Fibroblast of villous mesenchyme (primary cell): Measurements from ENCODE around the gene AFAP1L1. TPM values are rescaled to one million over a fixed set of nuclear protein-coding genes. Genes with fewer than 3 reads are reported as not detected.
A peak's percentile ranks its signal among the peaks of the same experiment; 100 is the strongest.

Source experiments
- DNase-seq: peaks from one replicate; pipeline ENCODE4 v3.0.0-alpha.2; 2010; ENCODE audit warnings: low read depth
- H3K4me3 ChIP-seq: 2 replicates; pipeline ENCODE4 v1.5.1; 2011; ENCODE audit warnings: low read depth, mild to moderate bottlenecking, low read length
- total RNA-seq: library from RNA; depleted of rRNA; stranded (reverse); fragments of >200 nt; gene quantifications from 2 replicates; pipeline ENCODE4 v1.2.3, GENCODE V29; 2012
- TF ChIP-seq, protein P1 (sequence below): IDR thresholded peaks from 2 replicates; pipeline ENCODE4 v1.5.1; 2012; ENCODE audit warnings: low read depth, mild to moderate bottlenecking, low read length; ENCODE audit not compliant: insufficient read depth

The AFAP1L1 gene
- total RNA-seq, 1 donor: 10.8 TPM

DNA sequence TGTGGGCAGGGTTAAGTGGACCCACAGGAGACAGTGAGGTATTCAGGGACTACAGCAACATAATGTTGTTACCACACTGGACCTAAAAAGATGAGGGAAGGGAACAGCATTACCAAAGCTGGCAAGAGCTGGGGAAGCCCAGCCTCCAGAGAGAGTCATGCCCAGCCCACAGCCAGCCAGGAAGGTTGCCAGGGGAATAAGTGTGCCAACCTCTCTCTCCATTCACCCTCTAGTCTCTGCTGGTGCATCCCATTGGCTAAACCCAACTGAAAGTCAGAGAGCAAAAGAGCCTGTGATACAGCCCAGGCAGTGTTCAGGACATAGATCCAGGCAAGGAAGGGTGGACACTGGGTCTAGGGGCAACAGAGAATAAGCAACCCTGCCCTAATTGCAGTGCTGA lies 35.8 kb upstream of the AFAP1L1 start:
- TF ChIP-seq, protein P1, sequence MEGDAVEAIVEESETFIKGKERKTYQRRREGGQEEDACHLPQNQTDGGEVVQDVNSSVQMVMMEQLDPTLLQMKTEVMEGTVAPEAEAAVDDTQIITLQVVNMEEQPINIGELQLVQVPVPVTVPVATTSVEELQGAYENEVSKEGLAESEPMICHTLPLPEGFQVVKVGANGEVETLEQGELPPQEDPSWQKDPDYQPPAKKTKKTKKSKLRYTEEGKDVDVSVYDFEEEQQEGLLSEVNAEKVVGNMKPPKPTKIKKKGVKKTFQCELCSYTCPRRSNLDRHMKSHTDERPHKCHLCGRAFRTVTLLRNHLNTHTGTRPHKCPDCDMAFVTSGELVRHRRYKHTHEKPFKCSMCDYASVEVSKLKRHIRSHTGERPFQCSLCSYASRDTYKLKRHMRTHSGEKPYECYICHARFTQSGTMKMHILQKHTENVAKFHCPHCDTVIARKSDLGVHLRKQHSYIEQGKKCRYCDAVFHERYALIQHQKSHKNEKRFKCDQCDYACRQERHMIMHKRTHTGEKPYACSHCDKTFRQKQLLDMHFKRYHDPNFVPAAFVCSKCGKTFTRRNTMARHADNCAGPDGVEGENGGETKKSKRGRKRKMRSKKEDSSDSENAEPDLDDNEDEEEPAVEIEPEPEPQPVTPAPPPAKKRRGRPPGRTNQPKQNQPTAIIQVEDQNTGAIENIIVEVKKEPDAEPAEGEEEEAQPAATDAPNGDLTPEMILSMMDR: no peak
- no peak for DNase-seq

DNA sequence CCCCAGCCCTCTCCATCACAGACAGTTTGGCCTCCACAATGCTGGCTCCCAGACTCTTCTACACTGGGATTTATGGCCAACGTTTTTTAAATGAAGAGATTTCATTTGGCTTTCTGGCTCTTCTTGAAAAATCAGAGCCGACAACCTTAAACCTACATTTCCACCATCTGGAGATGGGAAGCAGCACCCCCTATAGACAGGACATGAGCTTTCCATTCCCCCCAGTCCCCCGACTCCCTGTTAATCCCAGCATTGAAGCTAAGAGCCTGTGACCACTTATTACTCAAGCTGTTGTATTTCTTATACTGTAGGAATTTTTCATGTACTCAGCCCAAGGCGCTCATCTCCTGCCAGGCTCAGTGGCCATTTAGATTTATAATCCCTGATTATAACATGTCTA lies 34.0 kb upstream of the AFAP1L1 start:
- no peak for DNase-seq
- TF ChIP-seq, protein P1: peak; percentile 37

More for the DNA sequence above, 35.8 kb upstream of the AFAP1L1 start:
- H3K4me3 ChIP-seq: no peak overlapping the region

DNA sequence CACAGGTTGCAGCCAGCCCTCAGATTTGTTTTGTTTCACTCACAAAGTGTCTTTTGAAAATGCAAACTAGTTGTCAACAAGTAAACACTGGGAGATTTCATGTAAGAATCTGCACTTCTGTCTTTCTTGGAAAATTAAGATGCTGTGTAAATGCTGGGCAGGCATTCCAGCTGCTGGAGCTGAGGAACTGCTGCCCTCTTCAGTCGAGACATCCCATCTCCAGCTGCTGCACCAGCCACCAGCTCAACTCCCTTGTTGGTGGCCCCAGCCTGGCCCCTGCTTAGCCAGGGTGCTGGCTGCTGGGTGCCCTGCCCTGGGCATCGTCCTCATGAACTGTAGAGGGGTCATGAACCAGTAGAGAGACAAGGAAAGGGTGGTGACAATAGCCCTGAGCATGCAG lies 33.1 kb upstream of the AFAP1L1 start:
- peak; percentile 21 for DNase-seq
- no peak overlapping the region for H3K4me3 ChIP-seq
- TF ChIP-seq, protein P1: peak; percentile 41

More for the DNA sequence above, 34.0 kb upstream of the AFAP1L1 start:
- no peak overlapping the region for H3K4me3 ChIP-seq

DNA sequence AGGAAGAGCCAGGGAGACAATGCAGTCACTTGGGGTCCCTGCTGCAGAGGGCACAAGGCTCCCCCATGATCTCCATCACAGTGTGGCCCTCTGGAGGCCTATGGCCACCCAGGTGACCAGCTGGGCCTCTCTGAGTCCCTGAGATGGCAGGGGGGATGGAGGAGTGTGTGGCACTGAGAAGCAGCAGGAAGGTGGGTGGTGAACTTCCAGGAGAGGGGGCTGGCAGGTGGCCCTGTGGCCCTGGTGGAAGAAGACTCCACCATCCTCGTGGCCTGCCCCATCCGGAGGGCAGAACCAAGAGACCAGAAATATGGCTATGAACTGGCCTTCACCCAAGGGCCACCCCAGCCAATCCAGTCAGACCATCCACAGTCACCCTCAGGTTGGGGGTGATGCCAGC lies 31.7 kb upstream of the AFAP1L1 start:
- TF ChIP-seq, protein P1: no peak
- H3K4me3 ChIP-seq: no peak overlapping the region
- DNase-seq: no peak

DNA sequence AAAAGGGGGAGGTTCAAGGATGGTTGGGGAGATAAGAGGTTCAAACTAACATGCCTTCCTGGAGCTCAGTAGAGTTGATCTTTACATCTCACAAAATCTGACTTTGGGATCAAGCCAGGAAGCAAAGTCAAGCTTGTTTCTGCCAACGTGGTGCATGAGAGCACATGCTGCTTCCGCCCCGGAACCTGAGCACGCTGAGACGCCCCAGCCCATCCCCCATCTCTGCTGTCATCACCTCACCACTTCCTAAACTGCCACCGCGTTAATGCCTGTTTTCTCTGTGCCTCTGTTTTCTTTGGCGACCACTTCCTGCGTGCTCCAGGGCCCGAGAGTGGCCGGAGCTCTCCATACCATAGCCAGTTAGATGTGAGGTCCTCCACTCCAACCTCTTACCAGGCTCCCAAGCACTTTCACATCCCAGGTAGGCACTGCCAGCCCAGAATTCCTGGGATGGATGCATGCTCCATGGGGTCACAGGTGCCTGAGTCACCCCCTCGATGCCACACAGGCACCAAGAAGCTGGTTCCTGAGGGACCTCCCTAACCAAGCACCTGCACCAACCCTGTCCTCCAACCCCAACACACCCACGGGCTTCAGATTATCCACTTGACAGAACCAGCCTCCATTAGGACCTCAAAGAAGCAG lies 31.2 kb upstream of the AFAP1L1 start:
- TF ChIP-seq, protein P1: no peak
- DNase-seq: no peak
- H3K4me3 ChIP-seq: no peak overlapping the region

DNA sequence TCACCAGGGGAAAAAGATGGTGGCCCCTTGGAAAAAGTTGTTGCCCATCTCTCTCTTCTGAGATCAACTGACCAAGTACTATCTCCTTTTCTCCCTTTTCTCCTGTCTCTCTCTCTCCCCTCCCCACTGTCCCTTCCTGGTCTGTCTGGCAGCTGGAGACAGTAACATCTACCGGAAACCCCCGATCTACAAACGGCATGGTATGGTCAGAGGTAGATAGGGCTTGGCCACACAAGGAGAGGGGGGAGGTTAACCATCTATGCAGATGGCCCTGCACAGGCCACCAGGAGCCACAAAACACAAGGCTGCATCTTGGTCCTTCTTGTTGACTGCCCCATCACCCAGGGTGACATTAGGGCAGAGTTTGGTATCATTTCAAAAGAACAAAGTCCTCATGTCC lies 29.3 kb upstream of the AFAP1L1 start:
- no peak for DNase-seq
- no peak overlapping the region for H3K4me3 ChIP-seq
- TF ChIP-seq, protein P1: no peak

DNA sequence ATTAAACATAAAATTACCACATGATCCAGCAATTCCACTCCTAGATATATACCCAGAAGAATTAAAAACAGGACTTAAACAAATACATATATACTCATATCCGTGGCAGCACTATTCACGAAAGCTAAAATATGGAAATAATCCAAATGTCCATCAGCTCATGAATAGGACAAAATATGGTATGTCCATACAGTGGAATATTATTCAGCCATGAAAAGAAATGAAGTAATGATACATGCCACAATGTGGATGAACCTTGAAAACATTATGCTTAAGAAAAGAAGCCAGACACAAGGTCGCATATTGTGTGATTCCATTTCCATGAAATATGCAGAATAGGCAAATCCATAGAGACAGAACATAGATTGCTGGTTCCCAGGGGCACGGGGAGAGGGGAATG lies 24.8 kb upstream of the AFAP1L1 start:
- no peak overlapping the region for H3K4me3 ChIP-seq
- no peak for DNase-seq
- TF ChIP-seq, protein P1: no peak
